ENCODE results near the gene EPN1. TPM values are rescaled to one million over a fixed set of nuclear protein-coding genes. Genes with fewer than 3 reads are reported as not detected.

Gene EPN1
- total RNA-seq, 1 experiment from 2014 or later, result 45.6 TPM

DNA sequence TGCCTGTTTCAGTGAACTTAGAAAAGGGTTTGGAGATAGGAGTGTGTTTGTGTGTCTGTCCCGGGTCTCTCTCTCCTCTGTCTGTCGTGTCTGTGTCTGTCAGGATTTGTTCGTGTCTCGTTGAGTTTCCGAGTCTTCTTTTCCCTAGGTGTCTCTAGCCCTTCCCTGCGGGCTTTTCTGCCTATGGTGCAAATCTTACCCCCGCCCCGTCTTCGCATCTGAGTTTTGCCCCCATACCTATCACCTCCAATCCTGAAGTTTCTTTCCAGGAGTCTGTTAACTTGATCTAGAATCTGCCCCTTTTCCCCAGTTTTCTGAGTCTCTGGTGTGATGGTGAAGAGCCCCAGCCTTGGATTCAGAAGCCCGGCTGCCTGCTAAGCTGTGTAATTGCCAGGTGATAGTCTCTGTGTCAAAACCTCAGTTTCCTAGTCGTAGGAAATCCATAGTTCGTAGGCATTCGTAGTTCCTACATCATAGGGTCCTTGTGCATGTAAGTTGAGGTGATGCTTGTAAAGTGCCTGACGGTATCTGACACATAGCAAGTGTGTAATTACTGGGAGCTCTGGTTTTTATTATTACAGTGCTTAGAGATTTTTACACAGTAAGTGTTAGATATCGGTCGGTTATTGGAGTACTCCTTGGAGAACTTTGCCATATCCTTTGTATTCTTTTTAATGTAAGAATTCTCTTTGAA, 782 bp downstream of the EPN1 start:
- no peak for DNase-seq
- H3K27ac ChIP-seq, result peak overlapping the region; percentile 29; the same call in 1 of the 2 replicates
- peaks cover 11% of the 10 kb centered on the region for H3K36me3 ChIP-seq
- H3K4me1 ChIP-seq, result peaks cover 3% of the 10 kb centered on the region; the same call in 1 of the 2 replicates
- no peaks in the 10 kb centered on the region for H3K27me3 ChIP-seq
- peak overlapping the region; percentile 71 for H3K4me3 ChIP-seq
- no peaks in the 10 kb centered on the region for H3K9me3 ChIP-seq (replicated peaks)

DNA sequence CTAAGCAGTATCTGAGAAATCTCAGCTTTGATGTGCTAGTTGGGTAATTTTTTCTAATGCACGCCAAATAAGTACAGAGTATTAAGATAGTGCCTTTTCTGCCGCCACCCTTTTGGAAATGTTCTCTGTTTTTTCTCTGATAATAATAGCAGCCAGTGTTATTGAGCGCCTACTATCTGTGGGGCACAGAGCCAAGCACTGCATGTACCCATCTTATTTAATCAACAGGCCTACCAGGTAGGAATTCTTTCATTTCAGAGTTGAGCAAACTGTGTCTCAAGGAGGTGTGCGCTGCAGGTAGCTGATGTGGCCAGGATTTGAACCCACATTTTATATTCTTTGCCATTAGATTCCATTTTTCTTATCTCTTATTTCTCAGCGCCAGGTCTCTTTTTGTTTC, 1.4 kb downstream of the EPN1 start:
- no peaks in the 10 kb centered on the region for H3K27me3 ChIP-seq
- H3K9me3 ChIP-seq (replicated peaks), result no peaks in the 10 kb centered on the region
- H3K4me3 ChIP-seq, result no peak overlapping the region
- H3K36me3 ChIP-seq, result peaks cover 12% of the 10 kb centered on the region
- H3K4me1 ChIP-seq, result peaks cover 3% of the 10 kb centered on the region; the same call in 1 of the 2 replicates
- H3K27ac ChIP-seq, result no peak overlapping the region
- no peak for DNase-seq

DNA sequence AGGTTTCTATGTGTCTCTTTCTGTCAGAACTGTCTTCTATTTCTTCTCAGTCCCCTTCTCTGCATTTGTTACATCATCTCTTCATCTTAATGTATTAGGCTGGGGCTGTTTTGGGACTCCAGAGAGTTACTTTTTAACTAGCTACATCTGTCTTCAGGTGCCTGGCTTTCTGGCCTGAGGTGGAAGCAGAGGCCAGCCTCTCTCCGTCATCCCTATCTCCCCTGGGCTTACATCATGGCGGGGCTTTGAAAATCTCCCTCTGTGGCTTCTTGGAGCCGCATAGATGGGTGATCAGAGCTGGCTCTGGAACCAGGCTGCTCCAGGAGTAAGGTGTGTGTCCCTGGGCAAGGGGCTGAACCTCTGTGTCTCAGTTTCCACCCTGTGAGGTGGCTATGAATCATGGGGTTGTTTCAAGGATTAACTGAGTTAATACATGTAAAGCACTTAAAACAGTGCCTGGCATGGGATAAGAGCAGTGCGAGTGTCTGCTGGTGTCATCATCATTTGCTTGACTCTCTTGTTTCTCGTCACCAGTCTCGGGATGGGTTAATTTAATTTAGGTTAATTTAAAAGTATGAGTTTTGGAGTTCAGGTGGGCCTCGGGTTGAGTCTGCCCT, 2.0 kb downstream of the EPN1 start:
- H3K36me3 ChIP-seq, result peaks cover 10% of the 10 kb centered on the region
- no peak overlapping the region for H3K27ac ChIP-seq

DNA sequence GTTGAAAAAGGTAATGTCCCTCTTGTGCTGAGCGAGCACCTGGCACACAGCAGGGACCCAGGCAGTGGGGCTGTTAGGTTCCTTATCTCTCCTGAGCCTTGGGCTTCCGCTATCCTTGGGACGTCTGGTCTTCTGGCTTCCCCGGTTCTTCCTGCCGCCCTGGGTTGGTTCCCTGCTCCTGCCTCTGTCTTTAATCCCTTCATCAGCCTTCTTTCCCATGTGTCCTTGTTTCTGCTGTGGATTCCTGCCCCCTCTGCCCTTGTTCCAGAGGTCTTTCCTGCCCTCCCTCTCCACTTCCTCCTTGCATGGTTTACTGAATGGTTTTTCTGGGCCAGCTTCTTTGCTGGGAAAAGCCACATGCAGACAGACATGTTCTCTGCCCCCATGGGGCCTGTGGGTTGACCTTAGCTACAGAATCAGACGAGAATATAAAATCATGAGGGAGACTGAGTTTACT, 2.6 kb downstream of the EPN1 start:
- Histone ChIP-seq H3K4me3 (no peak overlapping the region), H3K36me3 (peaks cover 11% of the 10 kb centered on the region), H3K9me3 (replicated peaks) (no peaks in the 10 kb centered on the region), H3K27ac (no peak overlapping the region), H3K4me1 (no peaks in the 10 kb centered on the region), H3K27me3 (no peaks in the 10 kb centered on the region)
- no peak for DNase-seq

More for the DNA sequence above, 2.0 kb downstream of the EPN1 start:
- Histone ChIP-seq H3K27me3 (no peaks in the 10 kb centered on the region), H3K4me1 (peaks cover 3% of the 10 kb centered on the region; the same call in 1 of the 2 replicates), H3K4me3 (no peak overlapping the region), H3K9me3 (replicated peaks) (no peaks in the 10 kb centered on the region)
- no peak for DNase-seq

DNA sequence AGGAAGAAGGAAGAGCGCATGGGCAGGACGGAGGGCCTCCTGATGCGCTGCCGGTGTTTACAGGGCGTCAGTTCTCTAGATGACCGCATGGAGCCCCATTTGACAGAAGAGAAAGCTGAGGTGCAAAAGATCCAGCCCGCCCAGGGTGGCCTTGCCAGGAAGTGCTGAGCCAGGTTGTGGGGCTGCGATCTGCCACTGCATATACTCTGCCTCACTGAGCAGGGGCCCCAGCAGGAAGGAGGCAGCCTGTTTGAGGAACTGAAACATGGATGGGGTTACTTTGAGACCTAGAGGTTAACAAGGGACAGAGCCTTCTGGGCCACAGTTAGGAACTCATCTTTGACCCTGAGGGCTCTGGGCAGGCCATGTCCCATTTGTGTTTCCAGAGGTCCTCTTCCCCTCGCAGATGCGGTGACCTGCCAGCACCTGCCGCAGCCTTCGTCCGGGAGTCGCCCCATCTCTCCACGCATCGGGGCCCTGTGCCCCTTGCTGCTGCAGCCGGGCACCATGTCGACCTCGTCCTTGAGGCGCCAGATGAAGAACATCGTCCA, 3.2 kb downstream of the EPN1 start:
- no peaks in the 10 kb centered on the region for H3K27me3 ChIP-seq
- no peaks in the 10 kb centered on the region for H3K4me1 ChIP-seq
- no peak for DNase-seq
- peaks cover 17% of the 10 kb centered on the region for H3K36me3 ChIP-seq
- H3K4me3 ChIP-seq, result no peak overlapping the region
- no peaks in the 10 kb centered on the region for H3K9me3 ChIP-seq (replicated peaks)
- no peak overlapping the region for H3K27ac ChIP-seq

DNA sequence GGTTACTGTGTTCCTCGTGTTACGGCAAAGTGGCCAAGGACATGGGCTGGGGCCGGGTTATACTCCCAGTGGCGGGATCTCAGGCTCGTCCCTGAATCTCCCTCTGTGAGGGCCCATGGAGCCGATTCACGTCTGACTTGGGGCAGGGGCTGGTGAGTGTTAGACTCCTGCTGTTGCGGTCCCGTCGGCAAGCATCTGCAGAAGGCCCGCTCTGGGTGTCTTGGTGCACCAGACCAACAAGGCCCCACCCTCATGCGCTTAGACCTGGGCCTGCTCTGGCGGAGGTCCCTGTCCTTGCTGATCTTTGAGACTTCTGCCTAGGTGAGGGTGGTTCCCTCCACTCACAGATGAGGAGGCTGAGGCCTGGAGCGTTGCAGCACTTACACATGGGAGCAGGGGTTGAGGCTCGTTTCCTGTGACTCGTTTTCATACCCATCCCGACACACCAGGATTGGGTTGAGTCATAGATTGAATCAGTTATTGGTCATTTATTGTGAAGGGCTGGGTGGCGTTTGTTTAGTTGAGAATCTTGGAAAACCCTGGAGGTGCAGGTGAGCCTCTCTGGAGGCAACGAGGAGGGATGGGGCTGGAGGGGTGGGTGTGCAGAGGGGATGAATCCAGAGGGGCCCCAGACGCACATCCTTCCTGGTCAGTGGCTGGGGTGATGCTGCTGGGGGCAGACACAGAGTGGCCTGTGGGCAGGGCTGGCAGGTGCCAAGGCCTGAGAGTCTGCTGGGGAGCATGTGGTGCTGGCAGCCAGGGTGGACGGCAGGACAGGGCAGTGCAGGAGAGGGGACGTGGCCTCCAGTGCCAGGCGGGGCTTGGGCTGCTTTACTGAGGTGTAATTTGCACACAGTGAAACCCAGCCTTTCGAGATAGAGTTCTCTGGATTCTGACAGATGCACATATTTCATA, 4.6 kb downstream of the EPN1 start:
- peaks cover 19% of the 10 kb centered on the region for H3K36me3 ChIP-seq
- no peaks in the 10 kb centered on the region for H3K9me3 ChIP-seq (replicated peaks)
- DNase-seq, result no peak
- H3K27me3 ChIP-seq, result no peaks in the 10 kb centered on the region
- no peaks in the 10 kb centered on the region for H3K4me1 ChIP-seq
- H3K27ac ChIP-seq, result no peak overlapping the region
- no peak overlapping the region for H3K4me3 ChIP-seq

DNA sequence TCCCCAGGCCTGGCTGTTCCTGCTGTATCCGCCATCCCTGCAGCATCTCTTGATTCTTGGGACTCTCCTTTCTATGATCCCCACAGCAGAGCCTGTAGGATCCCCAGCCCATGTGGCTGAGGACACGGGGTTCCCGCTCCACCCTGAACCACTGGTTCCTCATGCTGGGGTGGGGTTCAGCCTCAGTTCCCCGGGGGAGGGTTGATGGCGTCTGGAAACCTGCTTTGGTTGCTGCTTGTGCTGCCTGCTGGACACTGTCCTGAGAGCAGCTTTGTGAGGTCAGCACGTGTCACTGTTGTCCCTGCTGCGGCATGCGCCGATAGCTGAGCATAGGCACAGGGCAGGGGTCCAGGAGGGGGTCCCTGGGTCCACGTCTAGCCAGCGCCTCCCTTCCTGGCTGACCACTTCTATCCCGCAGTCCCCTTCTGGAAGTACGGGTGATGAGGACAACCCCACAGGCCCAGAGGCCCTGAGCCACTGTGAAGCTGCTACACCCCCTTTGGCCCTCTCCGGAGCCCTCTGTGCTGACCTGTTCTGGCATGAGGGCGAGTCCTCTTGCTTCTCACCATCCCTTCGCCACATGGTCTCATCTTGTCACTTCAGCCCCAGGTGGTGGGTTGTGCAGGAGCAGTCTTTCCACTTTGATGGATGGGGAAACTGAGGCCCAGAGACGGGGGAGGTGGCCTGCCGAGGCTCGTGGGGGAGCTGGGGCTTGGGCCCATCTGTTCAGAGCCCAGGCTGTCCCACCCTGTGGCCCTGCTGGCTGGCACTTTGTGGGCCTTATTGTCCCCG, 5.5 kb downstream of the EPN1 start:
- H3K27ac ChIP-seq, result no peak overlapping the region
- DNase-seq, result no peak
- peaks cover 22% of the 10 kb centered on the region for H3K36me3 ChIP-seq

DNA sequence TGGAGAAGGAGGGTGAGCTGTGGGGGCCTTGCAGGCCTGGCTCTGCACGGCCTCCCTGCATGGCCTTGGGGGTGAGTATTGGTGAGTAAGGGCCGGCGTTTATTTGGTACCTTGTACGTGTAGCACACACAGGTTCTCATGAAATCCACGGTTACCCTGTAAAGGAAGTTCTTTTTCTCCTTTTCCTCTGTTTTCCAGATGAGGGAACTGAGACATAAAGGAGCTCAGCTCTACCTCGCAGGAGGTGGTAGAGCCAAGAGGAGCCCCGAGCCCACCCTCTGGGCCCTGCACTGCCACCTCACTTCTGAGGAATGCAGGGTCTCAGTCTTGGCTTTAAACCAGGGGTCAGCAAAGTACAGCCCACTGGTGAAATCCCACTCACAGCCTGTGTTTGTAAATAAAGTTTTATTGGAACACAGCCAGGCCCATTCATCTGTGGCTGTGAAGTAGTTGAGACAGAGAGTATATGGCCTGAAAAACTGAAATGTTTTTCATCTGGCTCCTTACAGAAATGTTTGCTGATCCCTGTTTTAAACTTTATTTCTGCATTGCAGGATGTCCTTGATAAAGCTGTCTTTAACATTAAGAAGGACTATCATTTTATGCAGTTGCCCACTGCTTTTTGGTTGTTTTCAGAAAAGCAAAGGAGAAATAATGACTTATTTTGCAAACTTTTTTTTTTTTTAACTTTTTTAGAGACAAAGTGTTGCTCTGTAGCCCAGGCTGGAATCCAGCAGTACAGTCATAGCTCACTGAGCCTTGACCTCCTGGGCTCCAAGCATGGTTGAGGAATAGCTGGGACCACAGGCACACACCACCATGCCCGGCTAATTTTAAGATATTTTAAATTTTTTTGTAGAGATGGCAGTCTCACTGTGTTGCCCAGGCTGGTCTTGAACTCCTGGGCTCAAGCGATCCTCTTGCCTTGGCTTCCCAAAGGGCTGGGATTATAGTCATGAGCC, 6.4 kb downstream of the EPN1 start:
- no peak overlapping the region for H3K27ac ChIP-seq
- no peaks in the 10 kb centered on the region for H3K9me3 ChIP-seq (replicated peaks)
- no peak overlapping the region for H3K4me3 ChIP-seq
- peaks cover 22% of the 10 kb centered on the region for H3K36me3 ChIP-seq
- H3K27me3 ChIP-seq, result no peaks in the 10 kb centered on the region
- DNase-seq, result no peak
- no peaks in the 10 kb centered on the region for H3K4me1 ChIP-seq

More for the DNA sequence above, 5.5 kb downstream of the EPN1 start:
- no peaks in the 10 kb centered on the region for H3K9me3 ChIP-seq (replicated peaks)
- H3K4me3 ChIP-seq, result no peak overlapping the region
- H3K27me3 ChIP-seq, result no peaks in the 10 kb centered on the region
- no peaks in the 10 kb centered on the region for H3K4me1 ChIP-seq

DNA sequence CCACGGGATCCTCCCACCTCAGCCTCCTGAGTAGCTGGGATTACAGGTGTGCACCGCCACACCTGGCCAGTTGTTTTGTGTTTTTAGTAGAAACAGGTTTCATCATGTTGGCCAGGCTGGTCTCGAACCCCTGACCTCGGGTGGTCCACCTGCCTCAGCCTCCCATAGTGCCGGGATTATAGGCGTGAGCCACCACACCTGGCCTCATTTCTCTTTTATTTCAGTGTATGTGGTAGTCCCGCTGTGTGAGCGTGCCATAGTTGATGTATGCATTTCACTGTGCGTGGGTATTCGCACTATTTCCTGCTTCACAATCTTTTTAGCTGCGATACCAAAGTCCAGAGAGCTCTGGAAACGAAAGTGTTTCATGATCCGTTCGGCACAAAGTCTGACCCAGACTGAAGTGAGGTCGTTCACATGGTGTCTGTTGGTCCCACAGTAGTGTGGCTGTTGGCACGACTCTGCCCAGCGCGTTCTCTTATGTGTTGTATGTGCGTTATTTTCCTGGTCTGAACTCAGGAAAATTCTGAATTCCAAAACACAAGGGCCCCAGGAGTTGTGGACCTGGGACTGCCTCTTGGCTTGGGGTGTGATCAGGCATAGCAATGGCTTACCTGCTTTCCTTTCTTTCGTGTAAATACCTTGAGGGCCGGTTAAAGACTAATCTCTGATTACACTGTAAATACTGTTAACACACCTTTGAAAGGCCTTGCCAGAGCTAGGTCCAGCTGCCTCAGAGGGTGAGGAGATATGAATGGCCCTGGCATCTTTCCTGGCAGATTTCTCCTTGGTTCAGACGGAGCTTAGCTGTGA, 8.6 kb downstream of the EPN1 start:
- Histone ChIP-seq H3K27ac (no peak overlapping the region), H3K9me3 (replicated peaks) (no peaks in the 10 kb centered on the region), H3K27me3 (no peaks in the 10 kb centered on the region), H3K4me1 (peaks cover 6% of the 10 kb centered on the region), H3K4me3 (no peak overlapping the region), H3K36me3 (peaks cover 22% of the 10 kb centered on the region)
- no peak for DNase-seq

DNA sequence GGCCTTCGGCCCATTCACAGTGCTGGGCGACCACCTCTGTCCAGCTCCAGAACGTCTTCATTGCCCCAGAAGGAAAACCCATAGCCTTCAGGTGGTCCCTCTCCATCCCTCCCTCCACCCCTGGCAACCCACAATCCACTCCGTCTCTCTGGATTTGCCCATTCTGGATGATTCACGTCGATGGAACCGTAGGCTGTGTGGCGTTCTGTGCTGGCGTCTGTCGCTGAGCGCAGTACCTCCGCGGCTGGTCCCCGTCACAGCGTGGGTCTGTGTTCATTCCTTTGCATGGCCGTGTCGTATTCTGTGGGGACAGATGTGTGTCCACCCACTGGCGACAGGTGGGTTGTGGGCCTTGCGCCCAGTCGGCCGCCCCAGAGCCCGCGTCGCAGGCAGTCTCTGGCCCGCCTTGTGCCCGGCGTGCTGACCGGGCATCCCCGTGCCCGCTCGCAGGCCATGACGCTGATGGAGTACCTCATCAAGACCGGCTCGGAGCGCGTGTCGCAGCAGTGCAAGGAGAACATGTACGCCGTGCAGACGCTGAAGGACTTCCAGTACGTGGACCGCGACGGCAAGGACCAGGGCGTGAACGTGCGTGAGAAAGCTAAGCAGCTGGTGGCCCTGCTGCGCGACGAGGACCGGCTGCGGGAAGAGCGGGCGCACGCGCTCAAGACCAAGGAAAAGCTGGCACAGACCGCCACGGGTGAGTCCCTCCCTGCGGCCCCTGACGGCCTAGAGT, 10.1 kb downstream of the EPN1 start:
- H3K36me3 ChIP-seq, result peaks cover 31% of the 10 kb centered on the region
- no peak overlapping the region for H3K27ac ChIP-seq

DNA sequence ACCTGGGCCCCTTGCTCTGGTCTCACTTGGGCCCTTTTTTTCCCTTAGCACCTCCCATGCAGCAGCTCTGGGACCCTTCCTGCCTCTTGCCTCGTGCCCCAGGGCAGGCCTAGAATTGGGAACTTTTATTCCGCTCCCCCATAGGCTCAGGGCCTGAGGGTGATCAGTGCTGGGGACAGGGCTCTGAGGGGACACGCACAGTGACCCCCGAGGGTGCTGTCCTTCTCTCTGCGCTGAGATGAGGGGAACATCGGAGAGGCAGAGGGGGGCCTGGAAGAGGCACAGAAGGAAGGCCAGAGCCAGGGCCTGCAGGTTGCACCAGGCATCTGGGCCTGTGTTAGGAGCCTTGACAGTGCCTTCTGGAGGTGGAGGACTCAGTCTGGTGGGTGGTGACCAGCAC, 10.8 kb downstream of the EPN1 start:
- Histone ChIP-seq H3K9me3 (replicated peaks) (no peaks in the 10 kb centered on the region), H3K27me3 (no peaks in the 10 kb centered on the region), H3K4me1 (peaks cover 12% of the 10 kb centered on the region), H3K36me3 (peaks cover 35% of the 10 kb centered on the region), H3K4me3 (no peak overlapping the region), H3K27ac (no peak overlapping the region)
- no peak for DNase-seq

More for the DNA sequence above, 10.1 kb downstream of the EPN1 start:
- H3K27me3 ChIP-seq, result no peaks in the 10 kb centered on the region
- DNase-seq, result no peak
- no peaks in the 10 kb centered on the region for H3K9me3 ChIP-seq (replicated peaks)
- H3K4me3 ChIP-seq, result no peak overlapping the region
- H3K4me1 ChIP-seq, result peaks cover 12% of the 10 kb centered on the region
